Vagina (tissue), 2 donors: Measurements from ENCODE around the gene OVOL2. TPM values are rescaled to one million over a fixed set of nuclear protein-coding genes. Genes with fewer than 3 reads are reported as not detected.

ENCODE experiments used
- DNase-seq, 2 donors: peaks; one replicate each; pipeline ENCODE4 v3.0.0-alpha.2; 2017; ENCODE audit errors: extremely low spot score in 2 of 2
- H3K27ac ChIP-seq: fragments of 200-600 bp; sonication (generic); one replicate; pipeline ENCODE4 v1.5.1; 2019
- H3K27me3 ChIP-seq: fragments of 200-600 bp; sonication (generic); one replicate; pipeline ENCODE4 v1.5.1; 2019
- H3K36me3 ChIP-seq, 2 donors: fragments of 200-600 bp; sonication (generic); one replicate each; pipeline ENCODE4 v1.5.1; 2017 to 2019
- H3K4me1 ChIP-seq: fragments of 200-600 bp; sonication (generic); one replicate; pipeline ENCODE4 v1.5.1; 2019
- H3K4me3 ChIP-seq, 2 donors: fragments of 200-600 bp; sonication (generic); 1 replicate in 1 of 2; 2 replicates in 1 of 2; pipeline ENCODE4 v1.5.1; 2016 to 2019
- H3K9me3 ChIP-seq: fragments of 200-600 bp; sonication (generic); one replicate; pipeline ENCODE4 v1.5.1; 2019
- CTCF ChIP-seq, 3 experiments: fragments of 450-650 bp in 2 of 3; fragments of 200-600 bp in 1 of 3; sonication (generic) in 1 of 3; IDR thresholded peaks; one replicate each; pipeline ENCODE4 v1.5.1; 2017 to 2019; ENCODE audit warnings: antibody characterized with exemption in 3 of 3, mild to moderate bottlenecking in 2 of 3, moderate library complexity in 2 of 3
- POLR2A ChIP-seq, 2 donors: fragments of 450-650 bp; IDR thresholded peaks; one replicate each; pipeline ENCODE4 v1.6.1; 2017; ENCODE audit warnings: antibody characterized with exemption in 2 of 2, mild to moderate bottlenecking in 2 of 2, moderate library complexity in 2 of 2
- POLR2AphosphoS5 ChIP-seq, 2 donors: sonication (generic); formaldehyde crosslinking; IDR thresholded peaks; one replicate each; pipeline ENCODE4 v1.9.0; 2017; ENCODE audit warnings: antibody characterized with exemption in 2 of 2, mild to moderate bottlenecking in 2 of 2, low read depth in 1 of 2; ENCODE audit not compliant: insufficient read depth in 1 of 2
- intact Hi-C: fragments of 100-400 bp; cut with DNase I; formaldehyde crosslinking; loops from one replicate; pipeline ENCODE4 v1.15.1; 2023
- total RNA-seq: library from RNA; depleted of rRNA; stranded (reverse); fragments of >200 nt; gene quantifications from one replicate; pipeline ENCODE4 v1.2.3, GENCODE V29; 2016

OVOL2 gene
- total RNA-seq, 1 donor from 2014 or later, result 9.3 TPM

DNA sequence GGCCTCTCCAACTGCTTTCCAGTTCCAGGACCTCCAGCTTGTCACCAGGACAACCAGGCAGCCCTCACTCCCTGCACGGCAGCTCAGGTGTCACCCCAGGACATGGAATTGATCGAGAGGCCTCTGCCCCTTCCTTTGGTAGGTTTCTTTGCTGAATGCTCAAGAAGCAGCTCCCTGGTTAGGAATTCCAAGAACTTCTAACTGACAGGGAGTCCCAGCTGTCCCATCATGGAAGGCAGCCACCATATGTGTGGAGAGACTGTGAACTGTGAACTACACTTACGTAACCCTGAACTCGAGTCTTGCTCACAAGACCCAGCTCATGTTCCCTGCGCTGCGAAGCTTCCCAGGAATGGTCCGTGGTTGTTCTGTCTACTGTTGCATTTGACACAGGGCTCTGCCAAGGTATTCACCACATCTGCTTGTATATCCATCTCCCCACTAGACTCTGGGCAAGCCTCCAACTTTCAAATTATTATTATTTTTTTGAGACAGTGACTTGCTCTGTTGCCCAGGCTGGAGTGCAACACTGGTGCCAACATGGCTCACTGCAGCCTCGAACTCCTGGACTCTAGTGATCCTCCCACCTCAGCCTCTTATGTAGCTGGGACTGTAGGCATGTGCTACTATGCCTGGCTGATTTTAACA, 53.2 kb downstream of the OVOL2 start:
- no peak for DNase-seq
- Histone ChIP-seq H3K36me3 (no peaks in the 10 kb centered on the region), H3K4me3 (no peak overlapping the region), H3K27me3 (no peaks in the 10 kb centered on the region), H3K9me3 (no peaks in the 10 kb centered on the region), H3K4me1 (no peaks in the 10 kb centered on the region), H3K27ac (no peak overlapping the region)
- TF ChIP-seq POLR2A (IDR thresholded peaks at IDR 0.05) (no peak), POLR2AphosphoS5 (IDR thresholded peaks at IDR 0.05; ENCODE audit: insufficient read depth in 1 of 2, low read depth in 1 of 2) (no peak), CTCF (IDR thresholded peaks at IDR 0.05) (no peak)
- intact Hi-C loops, result no loop called here

- no peak for TF ChIP-seq POLR2AphosphoS5 (IDR thresholded peaks at IDR 0.05; ENCODE audit: insufficient read depth in 1 of 2, low read depth in 1 of 2)
- no peak for TF ChIP-seq CTCF (IDR thresholded peaks at IDR 0.05)
- TF ChIP-seq POLR2A (IDR thresholded peaks at IDR 0.05), result no peak
- Histone ChIP-seq H3K36me3 (no peaks in the 10 kb centered on the region), H3K4me1 (no peaks in the 10 kb centered on the region), H3K27ac (no peak overlapping the region), H3K9me3 (no peaks in the 10 kb centered on the region), H3K4me3 (no peak overlapping the region), H3K27me3 (no peaks in the 10 kb centered on the region)
- intact Hi-C loops, result no loop called here
- DNase-seq, result no peak
Observed at GRCh38 chr20:18003897-18004296, 53.8 kb downstream of the OVOL2 start.

DNA sequence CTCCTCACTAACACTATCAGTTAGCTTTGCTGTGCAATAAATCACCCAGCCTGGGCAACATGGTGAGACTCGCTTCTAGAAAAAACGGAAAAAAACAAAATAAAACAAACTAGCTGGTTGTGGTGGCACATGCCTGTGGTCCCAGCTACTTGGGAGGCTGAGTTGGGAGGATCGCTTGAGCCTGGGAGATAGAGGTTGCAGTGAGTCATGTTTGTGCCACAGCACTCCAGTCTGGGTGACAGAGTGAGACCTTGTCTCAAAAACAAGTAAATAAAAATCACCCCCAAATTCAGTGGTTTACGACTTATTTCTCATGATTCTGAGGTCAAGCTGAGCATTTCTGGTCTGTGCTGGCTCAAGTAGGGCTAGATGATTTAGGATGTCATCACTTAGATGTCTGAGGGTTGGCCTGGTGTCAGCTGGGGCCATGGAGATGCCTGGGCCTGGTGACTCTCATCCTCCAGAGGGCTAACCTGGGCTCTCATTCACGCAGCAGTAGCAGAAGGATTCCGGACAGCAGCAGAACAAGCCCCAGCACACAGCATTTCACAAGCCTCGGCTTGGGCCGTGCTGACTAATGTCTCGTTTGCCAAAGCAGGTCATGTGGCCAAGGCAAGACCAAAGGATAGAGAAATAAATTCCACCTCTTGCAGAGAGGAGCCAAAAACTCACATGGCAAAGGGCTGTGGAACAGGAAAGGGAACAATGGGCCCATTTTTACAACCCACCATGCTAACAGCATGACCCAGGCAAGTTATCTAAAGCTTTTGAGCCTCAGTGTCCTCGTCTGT, 56.4 kb downstream of the OVOL2 start:
- intact Hi-C loops, result no loop called here
- no peaks in the 10 kb centered on the region for H3K36me3 ChIP-seq
- TF ChIP-seq POLR2AphosphoS5 (IDR thresholded peaks at IDR 0.05; ENCODE audit: insufficient read depth in 1 of 2, low read depth in 1 of 2) (peak; percentile 61 to 87), CTCF (IDR thresholded peaks at IDR 0.05) (no peak)
- no peaks in the 10 kb centered on the region for H3K9me3 ChIP-seq
- H3K27me3 ChIP-seq, result no peaks in the 10 kb centered on the region
- DNase-seq, result peak in 1 of 2 donors; percentile 98
- H3K4me1 ChIP-seq, result peaks cover 2% of the 10 kb centered on the region
- H3K4me3 ChIP-seq, result no peak overlapping the region
- H3K27ac ChIP-seq, result peak overlapping the region; percentile 60

GRCh38 chr20:17999566-17999965, 58.1 kb downstream of the OVOL2 start:
- no peak for TF ChIP-seq CTCF (IDR thresholded peaks at IDR 0.05)
- TF ChIP-seq POLR2AphosphoS5 (IDR thresholded peaks at IDR 0.05; ENCODE audit: insufficient read depth in 1 of 2, low read depth in 1 of 2), result no peak
- TF ChIP-seq POLR2A (IDR thresholded peaks at IDR 0.05), result no peak
- Histone ChIP-seq H3K4me1 (peaks cover 7% of the 10 kb centered on the region), H3K36me3 (no peaks in the 10 kb centered on the region), H3K9me3 (no peaks in the 10 kb centered on the region), H3K27ac (no peak overlapping the region), H3K27me3 (no peaks in the 10 kb centered on the region), H3K4me3 (no peak overlapping the region)
- intact Hi-C loops, result loop anchor here (10.0 kb wide), 1 partner anchor 495 kb away; no protein-coding TSS in a partner anchor
- no peak for DNase-seq

GRCh38 chr20:17998446-17998845, 59.3 kb downstream of the OVOL2 start:
- no peak for DNase-seq
- intact Hi-C loops, result loop anchor here (10.0 kb wide), 1 partner anchor 494 kb away; no protein-coding TSS in a partner anchor
- no peaks in the 10 kb centered on the region for H3K36me3 ChIP-seq
- H3K9me3 ChIP-seq, result no peaks in the 10 kb centered on the region
- peaks cover 7% of the 10 kb centered on the region for H3K4me1 ChIP-seq
- H3K27me3 ChIP-seq, result no peaks in the 10 kb centered on the region
- no peak overlapping the region for H3K4me3 ChIP-seq
- no peak overlapping the region for H3K27ac ChIP-seq
- TF ChIP-seq POLR2AphosphoS5 (IDR thresholded peaks at IDR 0.05; ENCODE audit: insufficient read depth in 1 of 2, low read depth in 1 of 2), result no peak
- no peak for TF ChIP-seq CTCF (IDR thresholded peaks at IDR 0.05)
- no peak for TF ChIP-seq POLR2A (IDR thresholded peaks at IDR 0.05)
